Suprapubic skin (tissue), 4 donors: Measurements from ENCODE around the gene NOL12. TPM values are rescaled to one million over a fixed set of nuclear protein-coding genes. Genes with fewer than 3 reads are reported as not detected.
A peak's percentile ranks its signal among the peaks of the same experiment; 100 is the strongest.
"Not testable (repeated sequence)": the region's sequence is repeated elsewhere in the genome, so short reads cannot be mapped to it uniquely, and the experiment has no call there.

ENCODE experiments used
- DNase-seq, 2 donors: peaks; one replicate each; pipeline ENCODE4 v3.0.0-alpha.2; 2019; ENCODE audit warnings: low spot score in 2 of 2
- H3K27ac ChIP-seq: fragments of 200-600 bp; sonication (generic); one replicate; pipeline ENCODE4 v1.5.1; 2019
- H3K27me3 ChIP-seq: fragments of 200-600 bp; sonication (generic); one replicate; pipeline ENCODE4 v1.5.1; 2019
- H3K36me3 ChIP-seq: fragments of 200-600 bp; sonication (generic); one replicate; pipeline ENCODE4 v1.5.1; 2019
- H3K4me1 ChIP-seq: fragments of 200-600 bp; sonication (generic); one replicate; pipeline ENCODE4 v1.5.1; 2019
- H3K4me3 ChIP-seq: fragments of 200-600 bp; sonication (generic); one replicate; pipeline ENCODE4 v1.5.1; 2019; ENCODE audit warnings: mild to moderate bottlenecking
- H3K9me3 ChIP-seq: fragments of 200-600 bp; sonication (generic); one replicate; pipeline ENCODE4 v1.5.1; 2019
- CTCF ChIP-seq, 2 donors: fragments of 200-600 bp in 1 of 2; fragments of 450-650 bp in 1 of 2; sonication (generic) in 1 of 2; IDR thresholded peaks; one replicate each; pipeline ENCODE4 v1.5.1; 2016 to 2019; ENCODE audit warnings: antibody characterized with exemption in 2 of 2, mild to moderate bottlenecking in 1 of 2, moderate library complexity in 1 of 2
- EP300 ChIP-seq: sonication (generic); formaldehyde crosslinking; IDR thresholded peaks from one replicate; pipeline ENCODE4 v1.6.1; 2017; ENCODE audit warnings: antibody characterized with exemption
- POLR2A ChIP-seq, 2 donors: fragments of 450-650 bp; IDR thresholded peaks; one replicate each; pipeline ENCODE4 v1.6.1; 2017; ENCODE audit warnings: antibody characterized with exemption in 2 of 2, mild to moderate bottlenecking in 2 of 2, moderate library complexity in 2 of 2
- POLR2AphosphoS5 ChIP-seq, 3 donors: sonication (generic); formaldehyde crosslinking; IDR thresholded peaks; one replicate each; pipeline ENCODE4 v1.6.1; 2017; ENCODE audit warnings: antibody characterized with exemption in 3 of 3
- WGBS: methylation state at CpG from one replicate; pipeline ENCODE4 v1.1.5; 2018; 5-methylcytosine and 5-hydroxymethylcytosine counted together
- total RNA-seq, 4 donors: library from RNA; depleted of rRNA; stranded (reverse); fragments of >200 nt; gene quantifications; one replicate each; pipeline ENCODE4 v1.1.0, GENCODE V29; 2016

The NOL12 gene
- total RNA-seq, 4 donors from 2014 or later, result 29.2 to 49.8 (median 40.7) TPM

- 95% methylated on average over 17 of the region's 17 CpGs for WGBS
These were observed 35.5 kb upstream of the NOL12 start for GRCh38 chr22:37650463-37651136.

GRCh38 chr22:37654563-37655251 is 31.4 kb upstream of the NOL12 start:
- H3K4me3 ChIP-seq, result no peak overlapping the region
- 87% methylated on average over 14 of the region's 14 CpGs for WGBS
- H3K4me1 ChIP-seq, result peaks cover 16% of the 10 kb centered on the region
- TF ChIP-seq EP300, result no peak
- no peak for TF ChIP-seq POLR2A (IDR thresholded peaks at IDR 0.05)
- no peak for TF ChIP-seq POLR2AphosphoS5 (IDR thresholded peaks at IDR 0.05)
- no peak for TF ChIP-seq CTCF (IDR thresholded peaks at IDR 0.05)
- H3K27me3 ChIP-seq, result no peaks in the 10 kb centered on the region
- H3K27ac ChIP-seq, result no peak overlapping the region
- H3K36me3 ChIP-seq, result peaks cover 50% of the 10 kb centered on the region
- DNase-seq, result no peak
- no peaks in the 10 kb centered on the region for H3K9me3 ChIP-seq

More at GRCh38 chr22:37650463-37651136, 35.5 kb upstream of the NOL12 start:
- no peaks in the 10 kb centered on the region for H3K4me1 ChIP-seq
- no peak for DNase-seq
- no peak overlapping the region for H3K4me3 ChIP-seq
- H3K27ac ChIP-seq, result no peak overlapping the region
- TF ChIP-seq POLR2AphosphoS5 (IDR thresholded peaks at IDR 0.05) (no peak), EP300 (no peak)
- peaks cover 70% of the 10 kb centered on the region for H3K36me3 ChIP-seq
- no peaks in the 10 kb centered on the region for H3K27me3 ChIP-seq
- no peaks in the 10 kb centered on the region for H3K9me3 ChIP-seq

DNA sequence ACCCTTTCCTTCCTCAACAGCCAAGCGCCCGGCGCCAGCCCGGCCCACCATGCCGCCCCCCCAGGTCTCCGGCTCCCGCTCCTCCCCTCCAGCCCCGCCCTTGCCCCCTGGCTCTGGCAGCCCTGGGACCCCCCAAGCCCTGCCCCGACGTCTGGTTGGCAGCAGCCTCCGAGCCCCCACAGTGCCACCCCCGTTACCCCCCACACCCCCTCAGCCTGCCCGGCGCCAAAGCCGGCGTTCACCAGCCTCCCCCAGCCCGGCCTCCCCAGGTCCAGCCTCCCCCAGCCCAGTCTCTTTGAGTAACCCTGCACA is 30.9 kb upstream of the NOL12 start:
- WGBS, result 83% methylated on average over 17 of the region's 17 CpGs
- no peak for DNase-seq

DNA sequence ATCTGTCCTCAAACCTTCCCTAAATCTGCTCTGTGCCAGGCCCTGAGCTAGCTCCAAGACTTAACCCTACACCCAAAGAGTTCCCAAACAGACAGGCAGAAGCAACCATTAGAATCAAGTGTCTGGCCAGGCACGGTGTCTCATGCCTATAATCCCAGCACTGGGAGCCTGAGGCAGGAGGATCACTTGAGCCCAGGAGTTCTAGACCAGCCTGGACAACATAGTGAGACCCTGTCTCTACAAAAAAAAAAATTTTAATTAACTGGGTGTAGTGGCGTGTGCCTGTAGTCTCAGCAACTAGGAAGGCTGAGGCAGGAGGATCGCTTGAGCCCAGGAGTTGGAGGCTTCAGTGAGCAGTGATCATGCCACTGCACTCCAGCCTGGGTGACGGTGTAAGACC is 29.6 kb upstream of the NOL12 start:
- H3K27me3 ChIP-seq, H3K9me3 ChIP-seq, H3K4me3 ChIP-seq, DNase-seq, H3K27ac ChIP-seq: not testable (repeated sequence)
- Histone ChIP-seq H3K4me1 (peaks cover 35% of the 10 kb centered on the region), H3K36me3 (peaks cover 31% of the 10 kb centered on the region)
- WGBS, result 89% methylated on average over 4 of the region's 4 CpGs

More for the DNA sequence above, 30.9 kb upstream of the NOL12 start:
- peaks cover 45% of the 10 kb centered on the region for H3K36me3 ChIP-seq
- peaks cover 21% of the 10 kb centered on the region for H3K4me1 ChIP-seq
- TF ChIP-seq CTCF (IDR thresholded peaks at IDR 0.05) (no peak), EP300 (no peak), POLR2A (IDR thresholded peaks at IDR 0.05) (no peak), POLR2AphosphoS5 (IDR thresholded peaks at IDR 0.05) (no peak)
- no peaks in the 10 kb centered on the region for H3K27me3 ChIP-seq
- no peak overlapping the region for H3K4me3 ChIP-seq
- H3K9me3 ChIP-seq, result no peaks in the 10 kb centered on the region
- H3K27ac ChIP-seq, result no peak overlapping the region

DNA sequence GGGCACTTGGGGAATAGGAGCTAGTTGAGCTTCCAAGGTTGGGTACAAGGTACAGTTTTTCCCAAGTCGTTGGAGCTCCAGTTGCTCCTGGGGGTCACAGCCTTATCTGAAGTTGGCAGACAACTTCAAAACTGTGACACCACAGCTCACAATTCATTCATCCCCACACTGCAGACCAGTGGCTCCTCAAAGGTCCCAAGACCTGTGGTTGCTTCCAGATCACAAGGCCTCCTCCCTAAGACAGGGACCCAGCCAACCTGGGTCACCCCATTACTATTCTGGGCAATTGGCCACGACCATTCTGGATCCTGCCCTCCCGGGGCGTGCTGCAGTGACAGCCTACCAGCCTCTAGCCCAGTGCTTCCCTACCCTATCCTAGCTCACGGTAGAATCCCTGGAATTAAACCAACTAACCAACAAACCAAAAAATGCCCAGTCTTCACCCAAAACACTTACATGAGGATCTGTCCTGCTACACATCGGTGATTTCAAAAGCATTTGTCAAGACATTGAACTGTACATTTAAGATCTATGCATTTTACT is 28.5 kb upstream of the NOL12 start:
- WGBS, result 7% methylated on average over 5 of the region's 6 CpGs
- peak overlapping the region; percentile 36 for H3K27ac ChIP-seq
- DNase-seq, result no peak
- no peaks in the 10 kb centered on the region for H3K9me3 ChIP-seq
- H3K27me3 ChIP-seq, result no peaks in the 10 kb centered on the region
- peak overlapping the region; percentile 63 for H3K4me3 ChIP-seq
- H3K36me3 ChIP-seq, result peaks cover 21% of the 10 kb centered on the region
- H3K4me1 ChIP-seq, result peaks cover 36% of the 10 kb centered on the region
- TF ChIP-seq POLR2AphosphoS5 (IDR thresholded peaks at IDR 0.05), result no peak
- no peak for TF ChIP-seq EP300
- TF ChIP-seq POLR2A (IDR thresholded peaks at IDR 0.05), result no peak
- TF ChIP-seq CTCF (IDR thresholded peaks at IDR 0.05), result no peak
